H9 (cell line): ENCODE results near the gene RPS4Y2. TPM values are rescaled to one million over a fixed set of nuclear protein-coding genes. Genes with fewer than 3 reads are reported as not detected.

Experiments
- DNase-seq: peaks from one replicate; pipeline ENCODE4 v3.0.0-alpha.2; 2017
- H2AFZ ChIP-seq: one replicate; pipeline ENCODE4 v1.6.1; 2013; ENCODE audit warnings: mild to moderate bottlenecking, low read length, control low read depth, moderate library complexity
- H2AK5ac ChIP-seq: 2 replicates; pipeline ENCODE4 v1.6.1; 2013; ENCODE audit warnings: low read length, control low read depth, mixed read lengths; ENCODE audit not compliant: insufficient read length
- H2BK120ac ChIP-seq: one replicate; pipeline ENCODE4 v1.6.1; 2013; ENCODE audit warnings: low read depth, mild to moderate bottlenecking, low read length, control low read depth, inconsistent platforms; ENCODE audit not compliant: poor library complexity, severe bottlenecking
- H2BK12ac ChIP-seq: 2 replicates; pipeline ENCODE4 v1.6.1; 2013; ENCODE audit warnings: low read length, control low read depth, mixed read lengths, low read depth; ENCODE audit not compliant: insufficient read length
- H2BK15ac ChIP-seq: 2 replicates; pipeline ENCODE4 v1.6.1; 2013; ENCODE audit warnings: low read depth, low read length, control low read depth
- H2BK20ac ChIP-seq: one replicate; pipeline ENCODE4 v1.6.1; 2013; ENCODE audit warnings: low read depth, mild to moderate bottlenecking, low read length, control low read depth, inconsistent platforms; ENCODE audit not compliant: poor library complexity, severe bottlenecking
- H2BK5ac ChIP-seq: 2 replicates; pipeline ENCODE4 v1.6.1; 2013; ENCODE audit warnings: low read length, control low read depth, mixed read lengths; ENCODE audit not compliant: insufficient read length
- H3K14ac ChIP-seq: 2 replicates; pipeline ENCODE4 v1.6.1; 2013; ENCODE audit warnings: low read length, control low read depth; ENCODE audit not compliant: insufficient read depth
- H3K18ac ChIP-seq: 2 replicates; pipeline ENCODE4 v1.6.1; 2013; ENCODE audit warnings: low read depth, mild to moderate bottlenecking, mixed read lengths, low read length, control low read depth; ENCODE audit not compliant: insufficient read length
- H3K23ac ChIP-seq: 2 replicates; pipeline ENCODE4 v1.6.1; 2013; ENCODE audit warnings: low read length, control low read depth, mixed read lengths, low read depth; ENCODE audit not compliant: insufficient read length
- H3K23me2 ChIP-seq: 2 replicates; pipeline ENCODE4 v1.6.1; 2013; ENCODE audit warnings: low read depth, mild to moderate bottlenecking, mixed read lengths, low read length, control low read depth; ENCODE audit not compliant: insufficient read length, poor library complexity, severe bottlenecking
- H3K27ac ChIP-seq: 2 replicates; pipeline ENCODE4 v1.5.1; 2013; ENCODE audit warnings: low read length, control low read depth, mixed read lengths, low read depth; ENCODE audit not compliant: insufficient read length
- H3K27me3 ChIP-seq: 2 replicates; pipeline ENCODE4 v1.6.1; 2013; ENCODE audit warnings: low read length, control low read depth, inconsistent platforms; ENCODE audit not compliant: insufficient read depth
- H3K4ac ChIP-seq: 2 replicates; pipeline ENCODE4 v1.6.1; 2013; ENCODE audit warnings: low read depth, mild to moderate bottlenecking, control low read depth, inconsistent platforms, low read length, moderate library complexity
- H3K4me1 ChIP-seq: 2 replicates; pipeline ENCODE4 v1.6.1; 2013; ENCODE audit warnings: low read length, control low read depth, inconsistent platforms; ENCODE audit not compliant: insufficient read depth
- H3K4me2 ChIP-seq: 2 replicates; pipeline ENCODE4 v1.6.1; 2013; ENCODE audit warnings: low read length, control low read depth, mixed read lengths; ENCODE audit not compliant: insufficient read length, insufficient read depth
- H3K56ac ChIP-seq: 2 replicates; pipeline ENCODE4 v1.6.1; 2013; ENCODE audit warnings: low read depth, mild to moderate bottlenecking, mixed read lengths, low read length, control low read depth; ENCODE audit not compliant: insufficient read length
- H3K79me1 ChIP-seq: 2 replicates; pipeline ENCODE4 v1.6.1; 2013; ENCODE audit warnings: low read depth, mild to moderate bottlenecking, moderate library complexity, low read length, control low read depth, inconsistent platforms; ENCODE audit not compliant: insufficient read depth, poor library complexity, severe bottlenecking
- H3K79me2 ChIP-seq: 2 replicates; pipeline ENCODE4 v1.6.1; 2013; ENCODE audit warnings: low read length, control low read depth, inconsistent platforms; ENCODE audit not compliant: insufficient read depth
- H3K9ac ChIP-seq: 2 replicates; pipeline ENCODE4 v1.6.1; 2013; ENCODE audit warnings: low read length, control low read depth, mixed read lengths; ENCODE audit not compliant: insufficient read length; ENCODE audit errors: extremely low read depth
- H3K9me3 ChIP-seq: one replicate; pipeline ENCODE4 v1.6.1; 2013; ENCODE audit warnings: low read depth, low read length, inconsistent platforms; ENCODE audit not compliant: control insufficient read depth
- H3T11ph ChIP-seq: one replicate; pipeline ENCODE4 v1.6.1; 2013; ENCODE audit warnings: mild to moderate bottlenecking, low read length, control low read depth, inconsistent platforms
- H4K20me1 ChIP-seq: one replicate; pipeline ENCODE4 v1.6.1; 2013; ENCODE audit not compliant: control insufficient read depth, insufficient read length, insufficient read depth
- H4K5ac ChIP-seq: 2 replicates; pipeline ENCODE4 v1.6.1; 2013; ENCODE audit warnings: low read depth, mild to moderate bottlenecking, mixed read lengths, low read length, control low read depth; ENCODE audit not compliant: insufficient read length
- H4K8ac ChIP-seq: replicated peaks from 2 replicates; pipeline ENCODE4 v1.6.1; 2013; ENCODE audit warnings: low read length, control low read depth, mixed read lengths, low read depth; ENCODE audit not compliant: insufficient read length
- H4K91ac ChIP-seq: 2 replicates; pipeline ENCODE4 v1.6.1; 2013; ENCODE audit warnings: low read depth, mild to moderate bottlenecking, moderate library complexity, mixed read lengths, low read length, control low read depth; ENCODE audit not compliant: insufficient read length
- H3K27ac Mint-ChIP-seq, 3 experiments: 2 replicates in 2 of 3; 3 replicates in 1 of 3; pipeline ENCODE4 v1.8.0; 2020 to 2021; ENCODE audit warnings: mixed read lengths in 3 of 3, mild to moderate bottlenecking in 1 of 3, moderate library complexity in 1 of 3
- H3K27me3 Mint-ChIP-seq: 2 replicates; pipeline ENCODE4 v1.8.0; 2021; ENCODE audit warnings: low read depth, mild to moderate bottlenecking, moderate library complexity, mixed read lengths
- H3K36me3 Mint-ChIP-seq, 3 experiments: 2 replicates in 2 of 3; 3 replicates in 1 of 3; pipeline ENCODE4 v1.8.0; 2020 to 2021; ENCODE audit warnings: low read depth in 3 of 3, mixed read lengths in 3 of 3; ENCODE audit not compliant: insufficient read depth in 1 of 3
- H3K4me1 Mint-ChIP-seq, 2 experiments: 2 replicates each; pipeline ENCODE4 v1.8.0; 2020; ENCODE audit warnings: mixed read lengths in 2 of 2
- H3K4me3 Mint-ChIP-seq, 2 experiments: 2 replicates in 1 of 2; 3 replicates in 1 of 2; pipeline ENCODE4 v1.8.0; 2020 to 2021; ENCODE audit warnings: mild to moderate bottlenecking in 2 of 2, mixed read lengths in 2 of 2, moderate library complexity in 1 of 2
- H3K9me3 Mint-ChIP-seq, 2 experiments: 2 replicates in 1 of 2; 3 replicates in 1 of 2; pipeline ENCODE4 v1.8.0; 2020; ENCODE audit warnings: mild to moderate bottlenecking in 2 of 2, mixed read lengths in 2 of 2, moderate library complexity in 1 of 2
- CTCF ChIP-seq: fragments of 200-600 bp; sonication (generic); conservative IDR thresholded peaks from 3 replicates; pipeline ENCODE4 v1.8.0; 2021; ENCODE audit warnings: antibody characterized with exemption, mild to moderate bottlenecking
- WGBS: extraction: QIAGEN DNeasy Blood & Tissue Kit; methylation state at CpG from one replicate; pipeline ENCODE4 v1.1.7; 2013; ENCODE audit warnings: missing lambda C conversion rate, low lambda C conversion rate, mixed read lengths; ENCODE audit not compliant: insufficient read length; ENCODE audit errors: extremely low coverage; 5-methylcytosine and 5-hydroxymethylcytosine counted together
- total RNA-seq: library from RNA; stranded (reverse); gene quantifications from 2 replicates; pipeline ENCODE4 v1.2.1, GENCODE V29; 2021

The RPS4Y2 gene
- total RNA-seq, 1 experiment from 2014 or later = not detected

- Histone ChIP-seq H3K4ac (no peak overlapping the region), H3K27me3 (no peaks in the 10 kb centered on the region), H4K5ac (no peak overlapping the region), H2BK15ac (no peak overlapping the region), H3K23me2 (no peaks in the 10 kb centered on the region), H2AK5ac (no peak overlapping the region), H3K56ac (no peak overlapping the region), H3K9ac (no peak overlapping the region), H4K91ac (no peak overlapping the region), H3K27ac (no peak overlapping the region), H2BK20ac (no peak overlapping the region), H3K14ac (no peak overlapping the region), H3T11ph (no peak overlapping the region), H2BK12ac (no peak overlapping the region), H4K8ac (no peak overlapping the region), H4K20me1 (no peaks in the 10 kb centered on the region), H2BK120ac (no peak overlapping the region), H3K23ac (no peak overlapping the region), H2AFZ (no peak overlapping the region), H3K9me3 (no peaks in the 10 kb centered on the region), H3K79me2 (no peaks in the 10 kb centered on the region), H3K18ac (no peak overlapping the region), H2BK5ac (no peak overlapping the region), H3K4me2 (no peak overlapping the region), H3K4me1 (no peaks in the 10 kb centered on the region), H3K79me1 (no peaks in the 10 kb centered on the region)
- WGBS = no CpG with 5 or more reads among the region's 2 CpGs
- Mint-ChIP-seq H3K36me3 (no peaks in the 10 kb centered on the region), H3K27ac (no peak overlapping the region), H3K4me1 (no peaks in the 10 kb centered on the region), H3K4me3 (no peak overlapping the region), H3K9me3 (no peaks in the 10 kb centered on the region), H3K27me3 (no peaks in the 10 kb centered on the region)
- TF ChIP-seq CTCF = no peak
- DNase-seq = no peak
Observed at GRCh38 chrY:20745060-20745459, 10.8 kb upstream of the RPS4Y2 start.
